ENCODE data around the gene DNAJA4. TPM values are rescaled to one million over a fixed set of nuclear protein-coding genes. Genes with fewer than 3 reads are reported as not detected.

DNAJA4 gene
- total and polyA plus RNA-seq, 12 donors = 11.7 to 43.5 (median 21.8) TPM

GRCh38 chr15:78325092-78325843 is 60.9 kb downstream of the DNAJA4 start:
- intact Hi-C loops (cut with DNase I) = no loop called here
- Histone ChIP-seq H3K4me1 (replicated peaks in 1 of 2) (no peaks in the 10 kb centered on the region), H3K36me3 (replicated peaks in 1 of 2) (no peaks in the 10 kb centered on the region), H3K27ac (no peak overlapping the region), H3K4me3 (no peak overlapping the region), H3K9me3 (replicated peaks in 1 of 3) (no peaks in the 10 kb centered on the region), H3K27me3 (no peaks in the 10 kb centered on the region)
- WGBS, 4 donors = 75 to 82% (median 77%) methylated on average over 6 to 7 of the region's 7 CpGs
- no peak for TF ChIP-seq CTCF (IDR thresholded peaks at IDR 0.05)
- TF ChIP-seq POLR2A (IDR thresholded peaks at IDR 0.05) = no peak
- no peak for DNase-seq

- intact Hi-C loops (cut with DNase I) = no loop called here
- peak overlapping the region in 1 of 5 donors; percentile 22 for H3K27ac ChIP-seq
- no peaks in the 10 kb centered on the region for H3K36me3 ChIP-seq (replicated peaks in 1 of 2)
- no peaks in the 10 kb centered on the region for H3K27me3 ChIP-seq
- TF ChIP-seq POLR2A (IDR thresholded peaks at IDR 0.05) (no peak), CTCF (IDR thresholded peaks at IDR 0.05) (no peak)
- 22 to 46% (median 38%) methylated on average over 1 of the region's 1 CpG for WGBS, 4 donors
- H3K4me1 ChIP-seq (replicated peaks in 1 of 2) = no peaks in the 10 kb centered on the region
- DNase-seq = no peak
- H3K4me3 ChIP-seq = no peak overlapping the region
- no peaks in the 10 kb centered on the region for H3K9me3 ChIP-seq (replicated peaks in 1 of 3)
Measured at GRCh38 chr15:78327466-78327865, 63.1 kb downstream of the DNAJA4 start.

- intact Hi-C loops (cut with DNase I) = no loop called here
- H3K9me3 ChIP-seq (replicated peaks in 1 of 3) = no peaks in the 10 kb centered on the region
- no peak overlapping the region for H3K4me3 ChIP-seq
- DNase-seq = no peak
- no peak for TF ChIP-seq POLR2A (IDR thresholded peaks at IDR 0.05)
- no peak for TF ChIP-seq CTCF (IDR thresholded peaks at IDR 0.05)
- H3K27ac ChIP-seq = no peak overlapping the region
- WGBS, 4 donors = 58 to 79% (median 64%) methylated on average over 4 of the region's 4 CpGs
- no peaks in the 10 kb centered on the region for H3K4me1 ChIP-seq (replicated peaks in 1 of 2)
- no peaks in the 10 kb centered on the region for H3K36me3 ChIP-seq (replicated peaks in 1 of 2)
- no peaks in the 10 kb centered on the region for H3K27me3 ChIP-seq
Measured at GRCh38 chr15:78329625-78330024, 65.3 kb downstream of the DNAJA4 start.

Small RNAs within 50 kb of the gene (small RNA-seq; reads per million reads assigned to genes)
- gene AC090607.5 = 0 reads per million in 2 donors

Other genes starting within 250 kb of the DNAJA4 start
- 10 to 100 TPM; 31.1 to 95.0 (median 65.4) TPM for gene TBC1D2B, start 186.9 kb upstream of the DNAJA4 start, total RNA-seq
- 10 to 100 TPM; 16.3 to 24.5 (median 18.2) TPM for gene TBC1D2B, start 186.9 kb upstream of the DNAJA4 start, polyA plus RNA-seq
- not detected for gene SH2D7, start 172.0 kb upstream of the DNAJA4 start, total RNA-seq
- gene SH2D7, start 172.0 kb upstream of the DNAJA4 start, polyA plus RNA-seq = not detected
- gene CIB2, start 133.1 kb upstream of the DNAJA4 start, total RNA-seq = 10 to 100 TPM in 8 of 9 donors, 1 to 10 TPM in 1; 9.1 to 37.8 (median 21.1) TPM
- gene CIB2, start 133.1 kb upstream of the DNAJA4 start, polyA plus RNA-seq = 10 to 100 TPM in 1 of 3 donors, 1 to 10 TPM in 2; 4.4 to 27.6 (median 5.0) TPM
- 100 to 1,000 TPM in 8 of 9 donors, 10 to 100 TPM in 1; 61.5 to 392 (median 136) TPM for gene IDH3A, start 115.2 kb upstream of the DNAJA4 start, total RNA-seq
- gene IDH3A, start 115.2 kb upstream of the DNAJA4 start, polyA plus RNA-seq = 100 to 1,000 TPM in 1 of 3 donors, 10 to 100 TPM in 2; 26.9 to 273 (median 50.5) TPM
- gene ACSBG1, start 30.0 kb upstream of the DNAJA4 start, total RNA-seq = 10 to 100 TPM in 4 of 9 donors, 1 to 10 TPM in 5; 1.9 to 42.3 (median 6.7) TPM
- 1 to 10 TPM; 2.5 to 5.8 (median 4.3) TPM for gene ACSBG1, start 30.0 kb upstream of the DNAJA4 start, polyA plus RNA-seq
- 100 to 1,000 TPM in 1 of 9 donors, 10 to 100 TPM in 8; 45.9 to 137 (median 62.0) TPM for gene SKIC8, start 35.0 kb downstream of the DNAJA4 start, total RNA-seq
- gene SKIC8, start 35.0 kb downstream of the DNAJA4 start, polyA plus RNA-seq = 100 to 1,000 TPM in 1 of 3 donors, 10 to 100 TPM in 2; 51.3 to 111 (median 66.2) TPM
- 1 to 10 TPM in 3 of 9 donors, under 1 TPM in 3, not detected in 3; 0.39 to 2.4 (median 0.95) TPM for gene CRABP1, start 75.8 kb downstream of the DNAJA4 start, total RNA-seq
- 1 to 10 TPM in 1 of 3 donors, under 1 TPM in 2; 0.67 to 1.2 (median 0.80) TPM for gene CRABP1, start 75.8 kb downstream of the DNAJA4 start, polyA plus RNA-seq
- gene IREB2, start 173.7 kb downstream of the DNAJA4 start, total RNA-seq = 100 to 1,000 TPM in 2 of 9 donors, 10 to 100 TPM in 7; 54.8 to 148 (median 89.8) TPM
- gene IREB2, start 173.7 kb downstream of the DNAJA4 start, polyA plus RNA-seq = 10 to 100 TPM; 11.8 to 57.5 (median 25.8) TPM
- 10 to 100 TPM in 2 of 9 donors, 1 to 10 TPM in 7; 3.2 to 17.1 (median 7.5) TPM for gene HYKK, start 243.0 kb downstream of the DNAJA4 start, total RNA-seq
- 1 to 10 TPM; 3.1 to 7.0 (median 5.5) TPM for gene HYKK, start 243.0 kb downstream of the DNAJA4 start, polyA plus RNA-seq